HepG2 (cell line): ENCODE data around the gene UBE2E1. TPM values are rescaled to one million over a fixed set of nuclear protein-coding genes. Genes with fewer than 3 reads are reported as not detected.

Source experiments
- ATAC-seq: fragments of 200-7000 bp; cut with Tn5 transposase; 3 replicates; pipeline ENCODE4 v1.9.1; 2020; ENCODE audit warnings: mild to moderate bottlenecking, moderate library complexity
- BruUV-seq: library from RNA; stranded (reverse); fragments of 400-500 nt; replicated peaks from 2 replicates; lab custom pipeline; 2021; lab: Mats Ljungman, UMichigan
- CTCF ChIA-PET: fragments of 300-600 bp; formaldehyde crosslinking; extraction: SDS; loops from one replicate; lab custom pipeline; 2021; ENCODE audit warnings: low total read pairs, inconsistent platforms, low intra/inter-chr PET ratio; lab: Yijun Ruan, JAX
- POLR2A ChIA-PET: fragments of 350-600 bp; sonication (Branson Sonifier 250); formaldehyde crosslinking; loops from one replicate; lab custom pipeline; 2020; ENCODE audit warnings: antibody characterized with exemption, inconsistent platforms; lab: Yijun Ruan, JAX
- DNase-seq: peaks from one replicate; pipeline ENCODE4 v3.0.0-alpha.2; 2015; ENCODE audit warnings: low spot score
- FAIRE-seq: peaks from 3 replicates; lab custom pipeline; 2011; peaks lifted over from hg19 to GRCh38; lab: Jason Lieb, UNC
- H2AFZ ChIP-seq: one replicate; pipeline ENCODE4 v1.6.1; 2011; ENCODE audit warnings: low read length, inconsistent platforms
- H3K27ac ChIP-seq: fragments of 300-600 bp; 3 replicates; pipeline ENCODE4 v1.8.0; 2011; ENCODE audit warnings: mixed run types, mild to moderate bottlenecking, mixed read lengths, low read length, inconsistent platforms; ENCODE audit not compliant: insufficient read depth; ENCODE audit errors: extremely low read length
- H3K27me3 ChIP-seq, 2 experiments: fragments of 200-600 bp in 1 of 2; 2 replicates in 1 of 2; 3 replicates in 1 of 2; pipeline versions ENCODE4 v1.6.0 to v1.8.0; 2011; ENCODE audit warnings: low read length in 2 of 2, mild to moderate bottlenecking in 2 of 2, moderate library complexity in 2 of 2, inconsistent platforms in 1 of 2; ENCODE audit not compliant: insufficient read depth in 2 of 2, control insufficient read depth in 1 of 2
- H3K36me3 ChIP-seq, 2 experiments: fragments of 200-600 bp in 1 of 2; replicated peaks in 1 of 2; 2 replicates in 1 of 2; 3 replicates in 1 of 2; pipeline versions ENCODE4 v1.5.1 to v1.8.0; 2011; ENCODE audit warnings: low read length in 2 of 2, inconsistent platforms in 1 of 2; ENCODE audit not compliant: insufficient read depth in 2 of 2, control insufficient read depth in 1 of 2
- H3K4me1 ChIP-seq: 2 replicates; pipeline ENCODE4 v1.5.1; 2012; ENCODE audit warnings: low read length, inconsistent platforms; ENCODE audit not compliant: insufficient read depth
- H3K4me2 ChIP-seq: 2 replicates; pipeline ENCODE4 v1.6.0; 2011; ENCODE audit warnings: low read depth, low read length, inconsistent platforms
- H3K4me3 ChIP-seq, 3 experiments: fragments of 200-600 bp in 1 of 3; sonication (generic), shearing (Covaris generic) in 1 of 3; replicated peaks in 1 of 3; 2 replicates each; pipeline ENCODE4 v1.5.1; 2011 to 2016; ENCODE audit warnings: low read length in 3 of 3, inconsistent platforms in 2 of 3, low read depth in 2 of 3, mild to moderate bottlenecking in 2 of 3, control low read depth in 1 of 3, mixed read lengths in 1 of 3; ENCODE audit not compliant: insufficient read depth in 1 of 3
- H3K79me2 ChIP-seq: one replicate; pipeline ENCODE4 v1.6.1; 2011; ENCODE audit warnings: low read length, inconsistent platforms; ENCODE audit not compliant: insufficient read depth
- H3K9ac ChIP-seq: 2 replicates; pipeline ENCODE4 v1.6.0; 2011; ENCODE audit warnings: mild to moderate bottlenecking, low read depth, low read length, inconsistent platforms; ENCODE audit not compliant: insufficient read depth
- H3K9me3 ChIP-seq: 2 replicates; pipeline ENCODE4 v1.5.1; 2012; ENCODE audit warnings: mild to moderate bottlenecking, low read length
- H4K20me1 ChIP-seq: 2 replicates; pipeline ENCODE4 v1.6.0; 2011; ENCODE audit warnings: inconsistent platforms, mild to moderate bottlenecking, low read length, moderate library complexity; ENCODE audit not compliant: insufficient read depth
- BCL3 ChIP-seq: sonication (generic); formaldehyde crosslinking; IDR thresholded peaks from 2 replicates; pipeline ENCODE4 v1.5.1; 2020; ENCODE audit warnings: mild to moderate bottlenecking, missing genetic modification reagents, moderate library complexity
- FIP1L1 ChIP-seq: fragments of 200-400 bp; formaldehyde crosslinking; IDR thresholded peaks from 2 replicates; pipeline ENCODE4 v1.6.1; 2018; ENCODE audit warnings: low read depth, mild to moderate bottlenecking, low read length, moderate library complexity, borderline replicate concordance; ENCODE audit not compliant: insufficient read depth
- KAT2B ChIP-seq: fragments of 150-350 bp; IDR thresholded peaks from 2 replicates; pipeline ENCODE4 v1.6.1; 2014; ENCODE audit warnings: low read depth, low read length, borderline replicate concordance
- NR2F2 ChIP-seq: IDR thresholded peaks from 2 replicates; pipeline ENCODE4 v1.6.1; 2012; ENCODE audit warnings: low read depth, inconsistent platforms, borderline replicate concordance
- PCBP1 ChIP-seq: fragments of 200-400 bp; formaldehyde crosslinking; IDR thresholded peaks from 2 replicates; pipeline ENCODE4 v1.6.1; 2017; ENCODE audit warnings: mild to moderate bottlenecking, low read depth, low read length, borderline replicate concordance
- PCBP2 ChIP-seq: fragments of 200-400 bp; formaldehyde crosslinking; optimal IDR thresholded peaks from 2 replicates; pipeline ENCODE3; 2018; ENCODE audit warnings: low read length, low read depth; ENCODE audit not compliant: poor library complexity, severe bottlenecking
- PTBP1 ChIP-seq: fragments of 200-400 bp; formaldehyde crosslinking; IDR thresholded peaks from 2 replicates; pipeline ENCODE4 v1.6.1; 2018; ENCODE audit warnings: low read length, low read depth; ENCODE audit not compliant: poor library complexity, severe bottlenecking
- RARG ChIP-seq: sonication (generic); formaldehyde crosslinking; IDR thresholded peaks from 2 replicates; pipeline ENCODE4 v1.4.0; 2020; ENCODE audit warnings: low read depth, mild to moderate bottlenecking, missing genetic modification reagents
- SP4 ChIP-seq: sonication (generic); formaldehyde crosslinking; IDR thresholded peaks from 2 replicates; pipeline ENCODE4 v1.8.1; 2023; ENCODE audit warnings: mild to moderate bottlenecking, missing genetic modification reagents
- WIZ ChIP-seq: sonication (generic); formaldehyde crosslinking; IDR thresholded peaks from 2 replicates; pipeline ENCODE4 v1.5.1; 2020; ENCODE audit warnings: mild to moderate bottlenecking, missing genetic modification reagents
- YEATS4 ChIP-seq: sonication (generic); formaldehyde crosslinking; IDR thresholded peaks from 2 replicates; pipeline ENCODE4 v1.4.0; 2020; ENCODE audit warnings: missing genetic modification reagents, borderline replicate concordance
- ZFYVE20 ChIP-seq: sonication (generic); formaldehyde crosslinking; IDR thresholded peaks from 2 replicates; pipeline ENCODE4 v1.8.0; 2023; ENCODE audit warnings: low read depth, mild to moderate bottlenecking, moderate library complexity, missing genetic modification reagents, borderline replicate concordance
- ZMYM3 ChIP-seq: sonication (generic); formaldehyde crosslinking; IDR thresholded peaks from 2 replicates; pipeline ENCODE4 v1.5.1; 2020; ENCODE audit warnings: mild to moderate bottlenecking, missing genetic modification reagents
- ZNF124 ChIP-seq: sonication (generic); formaldehyde crosslinking; IDR thresholded peaks from 2 replicates; pipeline ENCODE4 v1.4.0; 2020; ENCODE audit warnings: missing genetic modification reagents
- ZNF292 ChIP-seq: sonication (generic); formaldehyde crosslinking; IDR thresholded peaks from 2 replicates; pipeline ENCODE4 v1.8.1; 2022; ENCODE audit warnings: mild to moderate bottlenecking, low read depth, missing genetic modification reagents, borderline replicate concordance
- ZNF501 ChIP-seq: sonication (generic); formaldehyde crosslinking; IDR thresholded peaks from 2 replicates; pipeline ENCODE4 v1.5.1; 2020; ENCODE audit warnings: mild to moderate bottlenecking, moderate library complexity, missing genetic modification reagents
- ZNF709 ChIP-seq: sonication (generic); formaldehyde crosslinking; IDR thresholded peaks from 2 replicates; pipeline ENCODE4 v1.5.0; 2020; ENCODE audit warnings: mild to moderate bottlenecking, missing genetic modification reagents
- WGBS: methylation state at CpG from one replicate; pipeline ENCODE4 v1.1.6; 2017; ENCODE audit warnings: low lambda C conversion rate; 5-methylcytosine and 5-hydroxymethylcytosine counted together
- in situ Hi-C: cut with HindIII; loops from 2 replicates; pipeline ENCODE4 v1.10.0; 2017; ENCODE audit warnings: low pct_unique_long_range_greater_than_20kb; ENCODE audit not compliant: extremely low pct_ligation_motif_present
- intact Hi-C: fragments of 100-400 bp; cut with micrococcal nuclease; formaldehyde crosslinking; loops from one replicate; pipeline ENCODE4 v1.10.0; 2022; ENCODE audit not compliant: unreplicated experiment
- polyA plus RNA-seq, 8 experiments: library from polyadenylated mRNA; depleted of rRNA in 3 of 8; stranded (reverse) in 7 of 8; unstranded in 1 of 8; fragments of >200 nt; fragmentation: Illumina TruSeq in 4 of 8; extraction: Trizol in 4 of 8; gene quantifications; 2 replicates each; pipeline versions ENCODE4 v1.2.1 to v1.2.3, GENCODE V29; 2011 to 2016; ENCODE audit warnings: low read depth in 4 of 8, missing spikeins in 1 of 8, mixed read lengths in 1 of 8; ENCODE audit not compliant: insufficient read depth in 1 of 8
- total RNA-seq, 5 experiments: library from RNA; depleted of rRNA; stranded (reverse); fragments of >200 nt; fragmentation: Illumina TruSeq; extraction: Trizol; gene quantifications; 2 replicates each; pipeline ENCODE4 v1.2.3, GENCODE V29; 2016; ENCODE audit warnings: low read depth in 1 of 5

UBE2E1 gene
- total and polyA plus RNA-seq, 2 of the 13 experiments (the other 11 are each of a cell fraction or from before 2014, with no cell fraction given), result 55.4 to 61.8 TPM

- H3K9ac ChIP-seq, result no peak overlapping the region
- ChIA-PET POLR2A (no interaction called here), CTCF (no interaction called here)
- H3K36me3 ChIP-seq, result peaks cover 0 to 7% of the 10 kb centered on the region in 2 experiments; a peak in 2 of 5 replicates
- in situ Hi-C loops (no loop called here), intact Hi-C loops (no loop called here)
- FAIRE-seq (no peak), ATAC-seq (no peak), DNase-seq (no peak)
- TF ChIP-seq ZNF501 (CRISPR knock-in tag), result no peak
- TF ChIP-seq PTBP1, result no peak
- no peak for TF ChIP-seq ZMYM3 (CRISPR knock-in tag)
- TF ChIP-seq FIP1L1, result no peak
- no peak for TF ChIP-seq KAT2B
- TF ChIP-seq NR2F2, result no peak
- TF ChIP-seq ZNF124, result no peak
- no peak for TF ChIP-seq ZFYVE20 (CRISPR knock-in tag)
- no peak for TF ChIP-seq YEATS4 (CRISPR knock-in tag)
- TF ChIP-seq RARG (CRISPR knock-in tag), result no peak
- TF ChIP-seq ZNF709 (CRISPR knock-in tag), result no peak
- TF ChIP-seq WIZ (CRISPR knock-in tag), result no peak
- TF ChIP-seq ZNF292 (CRISPR knock-in tag), result no peak
- TF ChIP-seq PCBP1, result no peak
- no peak for TF ChIP-seq PCBP2
- TF ChIP-seq BCL3 (CRISPR knock-in tag), result no peak
- TF ChIP-seq SP4 (CRISPR knock-in tag), result no peak
- H3K79me2 ChIP-seq, result peaks cover 31% of the 10 kb centered on the region
- WGBS, result 98% methylated on average over 1 of the region's 1 CpG
- H3K4me3 ChIP-seq, result no peak overlapping the region
- no TSS peak for BruUV-seq
- H3K9me3 ChIP-seq, result no peaks in the 10 kb centered on the region
- peaks cover 29% of the 10 kb centered on the region for H3K4me1 ChIP-seq
- H4K20me1 ChIP-seq, result peaks cover 18% of the 10 kb centered on the region
- H3K4me2 ChIP-seq, result no peak overlapping the region
- H2AFZ ChIP-seq, result no peak overlapping the region
- H3K27me3 ChIP-seq, result no peaks in the 10 kb centered on the region
- H3K27ac ChIP-seq, result no peak overlapping the region
Measured at GRCh38 chr3:23863060-23863459, 57.3 kb downstream of the UBE2E1 start.
